DMS153 (cell line): ENCODE results near the gene SLC9A2.

Experiments
- DNase-seq: peaks from one replicate; lab custom pipeline; 2025; lab: John Stamatoyannopoulos, UW

SLC9A2 gene

GRCh38 chr2:102618452-102619413, 620 bp upstream of the SLC9A2 start:
- no peak for DNase-seq

GRCh38 chr2:102620332-102620731, 979 bp downstream of the SLC9A2 start:
- peak; percentile 45 for DNase-seq

GRCh38 chr2:102621630-102622029, 2.3 kb downstream of the SLC9A2 start:
- DNase-seq: no peak

GRCh38 chr2:102622646-102623045, 3.3 kb downstream of the SLC9A2 start:
- no peak for DNase-seq

GRCh38 chr2:102630458-102630857, 11.1 kb downstream of the SLC9A2 start:
- DNase-seq: no peak

GRCh38 chr2:102632380-102633175, 13.2 kb downstream of the SLC9A2 start:
- no peak for DNase-seq

- no peak for DNase-seq
Measured at GRCh38 chr2:102634831-102635241, 15.5 kb downstream of the SLC9A2 start.

- DNase-seq: no peak
Measured at GRCh38 chr2:102635317-102635716, 16.0 kb downstream of the SLC9A2 start.

- DNase-seq: no peak
Measured at GRCh38 chr2:102636283-102636907, 17.0 kb downstream of the SLC9A2 start.

GRCh38 chr2:102637358-102637757, 18.0 kb downstream of the SLC9A2 start:
- DNase-seq: no peak

- DNase-seq: no peak
Measured at GRCh38 chr2:102639429-102639828, 20.1 kb downstream of the SLC9A2 start.

GRCh38 chr2:102652126-102652525, 32.8 kb downstream of the SLC9A2 start:
- no peak for DNase-seq

- no peak for DNase-seq
Measured at GRCh38 chr2:102657770-102658169, 38.4 kb downstream of the SLC9A2 start.

GRCh38 chr2:102660070-102660469, 40.7 kb downstream of the SLC9A2 start:
- DNase-seq: no peak

- no peak for DNase-seq
Measured at GRCh38 chr2:102660574-102660973, 41.2 kb downstream of the SLC9A2 start.

GRCh38 chr2:102661846-102662245, 42.5 kb downstream of the SLC9A2 start:
- no peak for DNase-seq

- DNase-seq: no peak
Measured at GRCh38 chr2:102662833-102663232, 43.5 kb downstream of the SLC9A2 start.

- DNase-seq: no peak
Measured at GRCh38 chr2:102663381-102663780, 44.0 kb downstream of the SLC9A2 start.

GRCh38 chr2:102664471-102664909, 45.1 kb downstream of the SLC9A2 start:
- no peak for DNase-seq

- no peak for DNase-seq
Measured at GRCh38 chr2:102667072-102667471, 47.7 kb downstream of the SLC9A2 start.

GRCh38 chr2:102668171-102668570, 48.8 kb downstream of the SLC9A2 start:
- DNase-seq: no peak

- DNase-seq: no peak
Measured at GRCh38 chr2:102669401-102669800, 50.0 kb downstream of the SLC9A2 start.
